H1 (cell line): Measurements from ENCODE around the gene CCNY. TPM values are rescaled to one million over a fixed set of nuclear protein-coding genes. Genes with fewer than 3 reads are reported as not detected.
A peak's percentile ranks its signal among the peaks of the same experiment; 100 is the strongest.

Experiments used
- CTCF ChIA-PET: fragments of 300-600 bp; sonication (Branson Sonifier 250); formaldehyde crosslinking; loops from one replicate; lab custom pipeline; 2021; ENCODE audit not compliant: partially characterized antibody; lab: Charles Lee
- POLR2A ChIA-PET: fragments of 300-600 bp; sonication (Branson Sonifier 250); formaldehyde crosslinking; loops from one replicate; lab custom pipeline; 2021; ENCODE audit warnings: inconsistent platforms; ENCODE audit not compliant: partially characterized antibody; lab: Charles Lee
- DNase-seq, 2 experiments: peaks; one replicate each; pipeline versions ENCODE4 v3.0.0 to v3.0.0-alpha.2; 2010 to 2022; ENCODE audit warnings: low spot score in 2 of 2, low read depth in 1 of 2, mixed read lengths in 1 of 2
- FAIRE-seq: peaks from 2 replicates; lab custom pipeline; 2011; peaks lifted over from hg19 to GRCh38; lab: Jason Lieb, UNC
- H2AFZ ChIP-seq: 2 replicates; pipeline ENCODE4 v1.8.1; 2012; ENCODE audit warnings: low read length, inconsistent platforms
- H2AK5ac ChIP-seq: 2 replicates; pipeline ENCODE4 v1.6.1; 2013; ENCODE audit warnings: low read depth, low read length
- H2BK120ac ChIP-seq: replicated peaks from 2 replicates; pipeline ENCODE3; 2013; ENCODE audit warnings: low read depth, low read length, inconsistent platforms
- H2BK12ac ChIP-seq: 2 replicates; pipeline ENCODE4 v1.6.1; 2013; ENCODE audit warnings: low read depth, low read length
- H2BK15ac ChIP-seq: 2 replicates; pipeline ENCODE4 v1.6.1; 2013; ENCODE audit warnings: low read length
- H2BK20ac ChIP-seq: 2 replicates; pipeline ENCODE4 v1.6.1; 2013; ENCODE audit warnings: low read length
- H2BK5ac ChIP-seq: 2 replicates; pipeline ENCODE4 v1.6.1; 2013; ENCODE audit warnings: low read depth, low read length
- H3K14ac ChIP-seq: 2 replicates; pipeline ENCODE4 v1.6.1; 2013; ENCODE audit warnings: inconsistent platforms; ENCODE audit not compliant: insufficient read length
- H3K18ac ChIP-seq: 2 replicates; pipeline ENCODE4 v1.6.1; 2013; ENCODE audit warnings: low read length; ENCODE audit errors: extremely low read depth
- H3K23ac ChIP-seq: 2 replicates; pipeline ENCODE4 v1.6.1; 2013; ENCODE audit warnings: inconsistent platforms; ENCODE audit not compliant: insufficient read length
- H3K23me2 ChIP-seq: 2 replicates; pipeline ENCODE4 v1.6.1; 2013; ENCODE audit warnings: low read depth, low read length
- H3K27ac ChIP-seq: 2 replicates; pipeline ENCODE4 v1.6.1; 2011; ENCODE audit warnings: low read depth, low read length, inconsistent platforms
- H3K27me3 ChIP-seq, 4 experiments: replicated peaks in 1 of 4; 1 replicate in 1 of 4; 2 replicates in 3 of 4; pipeline versions ENCODE4 v1.6.1 to v1.8.1; 2011 to 2013; ENCODE audit warnings: low read length in 3 of 4, mild to moderate bottlenecking in 3 of 4, inconsistent platforms in 2 of 4, mixed read lengths in 2 of 4, moderate library complexity in 1 of 4; ENCODE audit not compliant: control insufficient read depth in 3 of 4, insufficient read depth in 3 of 4; ENCODE audit errors: extremely low read depth in 1 of 4
- H3K36me3 ChIP-seq, 4 experiments: 2 replicates each; pipeline versions ENCODE4 v1.6.1 to v1.8.1; 2011 to 2013; ENCODE audit warnings: mild to moderate bottlenecking in 4 of 4, low read length in 3 of 4, moderate library complexity in 2 of 4, control low read depth in 1 of 4, inconsistent platforms in 1 of 4; ENCODE audit not compliant: insufficient read depth in 4 of 4, control insufficient read depth in 2 of 4
- H3K4ac ChIP-seq: replicated peaks from 2 replicates; pipeline ENCODE3; 2013; ENCODE audit warnings: low read length, low read depth, mixed read lengths, inconsistent platforms; ENCODE audit not compliant: insufficient read length
- H3K4me1 ChIP-seq, 4 experiments: replicated peaks in 1 of 4; 1 replicate in 1 of 4; 2 replicates in 3 of 4; pipeline versions ENCODE4 v1.6.1 to v1.8.1; 2011 to 2013; ENCODE audit warnings: low read length in 3 of 4, inconsistent platforms in 2 of 4, mixed read lengths in 1 of 4; ENCODE audit not compliant: insufficient read depth in 4 of 4, control insufficient read depth in 3 of 4
- H3K4me2 ChIP-seq, 2 experiments: 2 replicates each; pipeline versions ENCODE4 v1.6.1 to v1.8.1; 2011 to 2013; ENCODE audit warnings: low read depth in 2 of 2, low read length in 2 of 2, control low read depth in 1 of 2, inconsistent platforms in 1 of 2, mild to moderate bottlenecking in 1 of 2; ENCODE audit not compliant: insufficient read depth in 1 of 2
- H3K4me3 ChIP-seq, 4 experiments: fragments of 200-600, 300-600 bp in 1 of 4; sonication (generic), shearing (Covaris generic), sonication (Bioruptor Twin) in 1 of 4; 2 replicates each; pipeline versions ENCODE4 v1.5.1 to v1.8.1; 2011 to 2016; ENCODE audit warnings: low read length in 4 of 4, low read depth in 3 of 4, control low read depth in 2 of 4, inconsistent platforms in 2 of 4, mild to moderate bottlenecking in 2 of 4, mixed read lengths in 1 of 4, moderate library complexity in 1 of 4; ENCODE audit not compliant: insufficient read depth in 2 of 4; ENCODE audit errors: extremely low read depth in 1 of 4
- H3K56ac ChIP-seq: replicated peaks from 2 replicates; pipeline ENCODE3; 2013; ENCODE audit warnings: low read depth, mild to moderate bottlenecking, mixed read lengths, low read length, inconsistent platforms; ENCODE audit not compliant: insufficient read length
- H3K79me1 ChIP-seq: 2 replicates; pipeline ENCODE4 v1.6.1; 2013; ENCODE audit warnings: low read depth, low read length, control low read depth
- H3K79me2 ChIP-seq, 2 experiments: 2 replicates each; pipeline versions ENCODE4 v1.6.1 to v1.8.1; 2012 to 2013; ENCODE audit warnings: low read length in 2 of 2, mild to moderate bottlenecking in 2 of 2, inconsistent platforms in 1 of 2; ENCODE audit not compliant: insufficient read depth in 2 of 2, control insufficient read depth in 1 of 2
- H3K9ac ChIP-seq, 4 experiments: replicated peaks in 1 of 4; 1 replicate in 1 of 4; 2 replicates in 3 of 4; pipeline versions ENCODE4 v1.6.1 to v1.8.1; 2011 to 2013; ENCODE audit warnings: low read depth in 3 of 4, low read length in 3 of 4, control low read depth in 2 of 4, mild to moderate bottlenecking in 2 of 4, moderate library complexity in 2 of 4, inconsistent platforms in 1 of 4; ENCODE audit errors: extremely low read depth in 1 of 4
- H3K9me3 ChIP-seq, 2 experiments: 2 replicates each; pipeline versions ENCODE4 v1.6.1 to v1.8.1; 2012 to 2013; ENCODE audit warnings: mild to moderate bottlenecking in 2 of 2, moderate library complexity in 2 of 2, control low read depth in 1 of 2, inconsistent platforms in 1 of 2, low read depth in 1 of 2, low read length in 1 of 2, mixed read lengths in 1 of 2; ENCODE audit not compliant: insufficient read depth in 2 of 2
- H4K20me1 ChIP-seq, 2 experiments: replicated peaks in 1 of 2; 2 replicates each; pipeline versions ENCODE3 to v1.8.1; 2011 to 2013; ENCODE audit warnings: inconsistent platforms in 2 of 2, low read length in 2 of 2, mild to moderate bottlenecking in 1 of 2; ENCODE audit not compliant: insufficient read depth in 2 of 2, control insufficient read depth in 1 of 2
- H4K5ac ChIP-seq: 2 replicates; pipeline ENCODE4 v1.6.1; 2013; ENCODE audit warnings: low read length, low read depth, mixed read lengths, inconsistent platforms; ENCODE audit not compliant: insufficient read length
- H4K8ac ChIP-seq: 2 replicates; pipeline ENCODE4 v1.8.0; 2013; ENCODE audit warnings: mild to moderate bottlenecking, moderate library complexity, low read length, inconsistent platforms; ENCODE audit not compliant: insufficient read depth; ENCODE audit errors: extremely low read depth
- H4K91ac ChIP-seq: replicated peaks from 2 replicates; pipeline ENCODE3; 2013; ENCODE audit warnings: low read length, mixed read lengths, inconsistent platforms; ENCODE audit not compliant: insufficient read length
- BCL11A ChIP-seq, 2 experiments: IDR thresholded peaks; one replicate each; pipeline ENCODE4 v1.6.1; 2011; ENCODE audit warnings: low read depth in 2 of 2, low read length in 2 of 2, mild to moderate bottlenecking in 2 of 2
- CBX8 ChIP-seq: fragments of 300-800, 300-1000 bp; sonication (generic); IDR thresholded peaks from 2 replicates; pipeline ENCODE4 v1.7.1; 2016; ENCODE audit warnings: low read depth, low read length, borderline replicate concordance
- CHD1 ChIP-seq: IDR thresholded peaks from 2 replicates; pipeline ENCODE4 v1.6.1; 2012; ENCODE audit warnings: low read depth, low read length, improper control_type of control experiment
- HDAC6 ChIP-seq: IDR thresholded peaks from one replicate; pipeline ENCODE4 v1.7.1; 2012; ENCODE audit warnings: low read depth, mild to moderate bottlenecking, inconsistent platforms, low read length, moderate library complexity
- KDM1A ChIP-seq: fragments of 200-600, 300-600 bp; sonication (generic); IDR thresholded peaks from 2 replicates; pipeline ENCODE4 v1.7.1; 2016; ENCODE audit warnings: mild to moderate bottlenecking, low read length, borderline replicate concordance
- KDM4A ChIP-seq: IDR thresholded peaks from one replicate; pipeline ENCODE4 v1.7.1; 2012; ENCODE audit warnings: low read depth, mild to moderate bottlenecking, moderate library complexity, low read length, inconsistent platforms; ENCODE audit not compliant: severe bottlenecking
- KDM5A ChIP-seq: fragments of 200-600 bp; IDR thresholded peaks from 2 replicates; pipeline ENCODE4 v1.7.1; 2012; ENCODE audit warnings: mild to moderate bottlenecking, low read length, inconsistent platforms, mixed read lengths
- RNF2 ChIP-seq: fragments of 200-900, 300-1000 bp; sonication (generic); IDR thresholded peaks from 2 replicates; pipeline ENCODE4 v1.7.1; 2016; ENCODE audit warnings: borderline replicate concordance, low read depth, mild to moderate bottlenecking, antibody characterized with exemption, low read length; ENCODE audit not compliant: poor library complexity, severe bottlenecking; ENCODE audit errors: missing control alignments
- SP2 ChIP-seq: IDR thresholded peaks from 2 replicates; pipeline ENCODE4 v1.6.1; 2012; ENCODE audit warnings: mild to moderate bottlenecking, low read length, inconsistent platforms
- SP4 ChIP-seq: IDR thresholded peaks from 2 replicates; pipeline ENCODE4 v1.6.1; 2012; ENCODE audit warnings: low read length, inconsistent platforms
- SRF ChIP-seq: IDR thresholded peaks from 2 replicates; pipeline ENCODE4 v1.6.1; 2011; ENCODE audit warnings: mild to moderate bottlenecking, low read depth, low read length, moderate library complexity
- ZNF274 ChIP-seq: IDR thresholded peaks from 2 replicates; pipeline ENCODE4 v1.7.0; 2012; ENCODE audit warnings: low read length, borderline replicate concordance; ENCODE audit errors: extremely low read depth
- whole genome bisulfite sequencing, 2 experiments: shearing (Covaris generic) in 1 of 2; methylation state at CpG; one replicate each; pipeline versions ENCODE4 v1.1.6 to v1.1.7; 2013 to 2015; ENCODE audit warnings: low lambda C conversion rate in 2 of 2, mixed read lengths in 2 of 2, inconsistent platforms in 1 of 2, low coverage in 1 of 2, missing lambda C conversion rate in 1 of 2; ENCODE audit not compliant: insufficient replicate concordance in 2 of 2, insufficient coverage in 1 of 2, insufficient read length in 1 of 2; ENCODE audit errors: extremely low coverage in 1 of 2, missing lambda C conversion rate in 1 of 2; 5-methylcytosine and 5-hydroxymethylcytosine counted together
- polyA plus RNA-seq, 7 experiments: library from polyadenylated mRNA; depleted of rRNA in 3 of 7; stranded (reverse) in 5 of 7; unstranded in 2 of 7; fragments of >200 nt in 5 of 7; fragments of 200-250 nt in 2 of 7; gene quantifications; 1 replicate in 5 of 7; 2 replicates in 1 of 7; 4 replicates in 1 of 7; pipeline versions ENCODE4 v1.2.1 to v1.2.3, GENCODE V29; 2011 to 2013; ENCODE audit warnings: missing spikeins in 2 of 7, mixed read lengths in 2 of 7
- total RNA-seq: library from RNA; stranded (reverse); fragmentation: NEBNext Ultra II Directional; extraction: Animal tissue kit (Norgen Biotek cat#: 25700); gene quantifications from 2 replicates; pipeline ENCODE4 v1.2.1, GENCODE V29; 2021
- TF ChIP-seq, protein P1 (sequence below): IDR thresholded peaks from 2 replicates; pipeline ENCODE4 v1.6.1; 2011; ENCODE audit warnings: low read length, improper control_type of control experiment

The CCNY gene
- total and polyA plus RNA-seq, 2 of the 8 experiments (the other 6 are each of a cell fraction or from before 2014, with no cell fraction given), result 25.3 to 68.2 TPM

DNA sequence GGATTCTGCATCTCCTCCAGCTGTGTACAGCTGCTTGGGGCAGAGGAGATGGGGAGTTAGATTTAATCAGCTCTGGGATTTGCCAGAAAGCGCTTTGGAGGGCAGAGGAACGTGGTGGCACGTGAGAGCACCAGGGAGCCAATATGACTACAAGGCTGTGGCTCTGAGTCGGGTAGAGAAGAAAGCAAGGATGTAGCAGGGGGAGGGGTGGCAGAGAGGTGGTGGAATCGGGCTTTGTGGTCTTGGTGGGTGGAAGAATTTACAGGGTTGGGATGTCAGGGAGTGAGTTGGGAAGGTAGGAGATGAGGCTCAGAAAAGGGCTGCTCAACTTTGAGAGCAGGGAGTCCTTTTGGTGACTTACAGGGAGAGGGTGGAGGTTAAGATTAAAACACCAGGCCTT, 113.6 kb downstream of the CCNY start:
- no peak overlapping the region for H2BK20ac ChIP-seq
- H4K20me1 ChIP-seq, result peaks cover 0 to 13% of the 10 kb centered on the region in 2 experiments
- H3K23ac ChIP-seq, result no peak overlapping the region
- H4K8ac ChIP-seq, result no peak overlapping the region
- H2BK120ac ChIP-seq, result no peak overlapping the region
- H2AK5ac ChIP-seq, result 0 out of 2 replicates have a peak overlapping the region, but pooled peaks have one; percentile 16
- H2AFZ ChIP-seq, result no peak overlapping the region
- H3K9ac ChIP-seq, result no peak overlapping the region
- H3K4me2 ChIP-seq, result no peak overlapping the region
- no peak for DNase-seq
- no peak overlapping the region for H3K4ac ChIP-seq
- ChIA-PET CTCF (interaction anchor here (1.5 kb wide), 2 partner anchors 20 to 48 kb away, joined by 4 read pairs; no protein-coding TSS in a partner anchor), POLR2A (interaction anchor here (0.7 to 1.1 kb wide), 4 partner anchors 12 to 50 kb away, joined by 3 to 5 read pairs (median 3); no protein-coding TSS in a partner anchor)
- H4K91ac ChIP-seq, result no peak overlapping the region
- H3K27me3 ChIP-seq, result no peaks in the 10 kb centered on the region
- no peak overlapping the region for H4K5ac ChIP-seq
- H3K4me1 ChIP-seq, result peaks cover 3 to 25% (median 16%) of the 10 kb centered on the region in 4 experiments
- WGBS, 2 experiments, result 72% methylated on average over 5 of the region's 5 CpGs; no CpG with 5 or more reads in 1 of the 2 experiments
- peak overlapping the region; percentile 44; the same call in 1 of the 2 replicates for H2BK5ac ChIP-seq
- peaks cover under 1% of the 10 kb centered on the region; the same call in 1 of the 2 replicates for H3K23me2 ChIP-seq
- H2BK15ac ChIP-seq, result no peak overlapping the region
- no peak overlapping the region for H3K14ac ChIP-seq
- H3K36me3 ChIP-seq, result no peaks in the 10 kb centered on the region
- H2BK12ac ChIP-seq, result no peak overlapping the region
- H3K4me3 ChIP-seq, result no peak overlapping the region
- no peak overlapping the region for H3K56ac ChIP-seq
- FAIRE-seq, result no peak
- peaks cover 13% of the 10 kb centered on the region for H3K79me1 ChIP-seq
- no peak overlapping the region for H3K18ac ChIP-seq
- no peak overlapping the region for H3K27ac ChIP-seq
- H3K79me2 ChIP-seq, result peaks cover 0 to 84% of the 10 kb centered on the region in 2 experiments; a peak in 2 of 4 replicates
- H3K9me3 ChIP-seq, result no peaks in the 10 kb centered on the region
- TF ChIP-seq CBX8 (no peak), KDM5A (no peak), KDM4A (no peak), RNF2 (no peak), HDAC6 (no peak), SP2 (no peak), CHD1 (no peak), SP4 (no peak), KDM1A (no peak), ZNF274 (no peak), BCL11A (IDR thresholded peaks at IDR 0.05; ENCODE audit: low read depth in 2 of 2, low read length in 2 of 2) (no peak), SRF (no peak)
- TF ChIP-seq, protein P1, sequence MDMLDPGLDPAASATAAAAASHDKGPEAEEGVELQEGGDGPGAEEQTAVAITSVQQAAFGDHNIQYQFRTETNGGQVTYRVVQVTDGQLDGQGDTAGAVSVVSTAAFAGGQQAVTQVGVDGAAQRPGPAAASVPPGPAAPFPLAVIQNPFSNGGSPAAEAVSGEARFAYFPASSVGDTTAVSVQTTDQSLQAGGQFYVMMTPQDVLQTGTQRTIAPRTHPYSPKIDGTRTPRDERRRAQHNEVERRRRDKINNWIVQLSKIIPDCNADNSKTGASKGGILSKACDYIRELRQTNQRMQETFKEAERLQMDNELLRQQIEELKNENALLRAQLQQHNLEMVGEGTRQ, result no peak
